ENCODE results near the gene CAPN7. TPM values are rescaled to one million over a fixed set of nuclear protein-coding genes. Genes with fewer than 3 reads are reported as not detected.

CAPN7 gene
- total RNA-seq, 1 donor from 2014 or later = 32.9 TPM

- Histone ChIP-seq H3K9me3 (ENCODE audit: control insufficient read depth in 3 of 3, low read length in 3 of 3) (no peaks in the 10 kb centered on the region), H3K4me1 (ENCODE audit: control insufficient read depth in 3 of 3, insufficient read depth in 3 of 3, low read length in 3 of 3) (no peaks in the 10 kb centered on the region), H3K4me3 (ENCODE audit: low read length in 3 of 3) (no peak overlapping the region), H3K36me3 (ENCODE audit: control insufficient read depth in 3 of 3, insufficient read depth in 3 of 3, low read length in 3 of 3) (peaks cover 15 to 56% (median 44%) of the 10 kb centered on the region in 3 donors), H3K27me3 (ENCODE audit: control insufficient read depth in 3 of 3, insufficient read depth in 3 of 3, low read length in 3 of 3) (no peaks in the 10 kb centered on the region), H3K27ac (ENCODE audit: low read depth, low read length) (no peak overlapping the region), H3K9ac (ENCODE audit: low read depth in 1 of 3, low read length in 3 of 3) (no peak overlapping the region)
Observed at GRCh38 chr3:15228147-15228546, 22.1 kb downstream of the CAPN7 start.

GRCh38 chr3:15229262-15229661 lies 23.2 kb downstream of the CAPN7 start:
- no peak overlapping the region for H3K9ac ChIP-seq (ENCODE audit: low read depth in 1 of 3, low read length in 3 of 3)
- no peak overlapping the region for H3K27ac ChIP-seq (ENCODE audit: low read depth, low read length)
- no peaks in the 10 kb centered on the region for H3K27me3 ChIP-seq (ENCODE audit: control insufficient read depth in 3 of 3, insufficient read depth in 3 of 3, low read length in 3 of 3)
- no peak overlapping the region for H3K4me3 ChIP-seq (ENCODE audit: low read length in 3 of 3)
- H3K4me1 ChIP-seq (ENCODE audit: control insufficient read depth in 3 of 3, insufficient read depth in 3 of 3, low read length in 3 of 3) = no peaks in the 10 kb centered on the region
- no peaks in the 10 kb centered on the region for H3K9me3 ChIP-seq (ENCODE audit: control insufficient read depth in 3 of 3, low read length in 3 of 3)
- peaks cover 21 to 55% (median 46%) of the 10 kb centered on the region in 3 donors for H3K36me3 ChIP-seq (ENCODE audit: control insufficient read depth in 3 of 3, insufficient read depth in 3 of 3, low read length in 3 of 3)

- Histone ChIP-seq H3K4me3 (ENCODE audit: low read length in 3 of 3) (no peak overlapping the region), H3K9ac (ENCODE audit: low read depth in 1 of 3, low read length in 3 of 3) (no peak overlapping the region), H3K36me3 (ENCODE audit: control insufficient read depth in 3 of 3, insufficient read depth in 3 of 3, low read length in 3 of 3) (peaks cover 28 to 55% (median 55%) of the 10 kb centered on the region in 3 donors), H3K27ac (ENCODE audit: low read depth, low read length) (no peak overlapping the region), H3K9me3 (ENCODE audit: control insufficient read depth in 3 of 3, low read length in 3 of 3) (no peaks in the 10 kb centered on the region), H3K4me1 (ENCODE audit: control insufficient read depth in 3 of 3, insufficient read depth in 3 of 3, low read length in 3 of 3) (no peaks in the 10 kb centered on the region), H3K27me3 (ENCODE audit: control insufficient read depth in 3 of 3, insufficient read depth in 3 of 3, low read length in 3 of 3) (no peaks in the 10 kb centered on the region)
Observed at GRCh38 chr3:15241341-15241740, 35.3 kb downstream of the CAPN7 start.

GRCh38 chr3:15243822-15244482 lies 37.9 kb downstream of the CAPN7 start:
- H3K4me3 ChIP-seq (ENCODE audit: low read length in 3 of 3) = no peak overlapping the region
- no peak overlapping the region for H3K27ac ChIP-seq (ENCODE audit: low read depth, low read length)
- no peaks in the 10 kb centered on the region for H3K27me3 ChIP-seq (ENCODE audit: control insufficient read depth in 3 of 3, insufficient read depth in 3 of 3, low read length in 3 of 3)
- no peak overlapping the region for H3K9ac ChIP-seq (ENCODE audit: low read depth in 1 of 3, low read length in 3 of 3)
- H3K36me3 ChIP-seq (ENCODE audit: control insufficient read depth in 3 of 3, insufficient read depth in 3 of 3, low read length in 3 of 3) = peaks cover 29 to 68% (median 61%) of the 10 kb centered on the region in 3 donors
- H3K4me1 ChIP-seq (ENCODE audit: control insufficient read depth in 3 of 3, insufficient read depth in 3 of 3, low read length in 3 of 3) = no peaks in the 10 kb centered on the region
- H3K9me3 ChIP-seq (ENCODE audit: control insufficient read depth in 3 of 3, low read length in 3 of 3) = no peaks in the 10 kb centered on the region

GRCh38 chr3:15246186-15246585 lies 40.1 kb downstream of the CAPN7 start:
- Histone ChIP-seq H3K27ac (ENCODE audit: low read depth, low read length) (no peak overlapping the region), H3K36me3 (ENCODE audit: control insufficient read depth in 3 of 3, insufficient read depth in 3 of 3, low read length in 3 of 3) (peaks cover 26 to 68% (median 57%) of the 10 kb centered on the region in 3 donors), H3K9me3 (ENCODE audit: control insufficient read depth in 3 of 3, low read length in 3 of 3) (no peaks in the 10 kb centered on the region), H3K9ac (ENCODE audit: low read depth in 1 of 3, low read length in 3 of 3) (no peak overlapping the region), H3K27me3 (ENCODE audit: control insufficient read depth in 3 of 3, insufficient read depth in 3 of 3, low read length in 3 of 3) (no peaks in the 10 kb centered on the region), H3K4me1 (ENCODE audit: control insufficient read depth in 3 of 3, insufficient read depth in 3 of 3, low read length in 3 of 3) (no peaks in the 10 kb centered on the region), H3K4me3 (ENCODE audit: low read length in 3 of 3) (no peak overlapping the region)

GRCh38 chr3:15253023-15253697 lies 47.1 kb downstream of the CAPN7 start:
- Histone ChIP-seq H3K4me1 (ENCODE audit: control insufficient read depth in 3 of 3, insufficient read depth in 3 of 3, low read length in 3 of 3) (peaks cover 5 to 19% (median 9%) of the 10 kb centered on the region in 3 donors), H3K27me3 (ENCODE audit: control insufficient read depth in 3 of 3, insufficient read depth in 3 of 3, low read length in 3 of 3) (no peaks in the 10 kb centered on the region), H3K9me3 (ENCODE audit: control insufficient read depth in 3 of 3, low read length in 3 of 3) (no peaks in the 10 kb centered on the region), H3K4me3 (ENCODE audit: low read length in 3 of 3) (no peak overlapping the region), H3K9ac (ENCODE audit: low read depth in 1 of 3, low read length in 3 of 3) (no peak overlapping the region), H3K36me3 (ENCODE audit: control insufficient read depth in 3 of 3, insufficient read depth in 3 of 3, low read length in 3 of 3) (peaks cover 30 to 81% (median 69%) of the 10 kb centered on the region in 3 donors), H3K27ac (ENCODE audit: low read depth, low read length) (no peak overlapping the region)

DNA sequence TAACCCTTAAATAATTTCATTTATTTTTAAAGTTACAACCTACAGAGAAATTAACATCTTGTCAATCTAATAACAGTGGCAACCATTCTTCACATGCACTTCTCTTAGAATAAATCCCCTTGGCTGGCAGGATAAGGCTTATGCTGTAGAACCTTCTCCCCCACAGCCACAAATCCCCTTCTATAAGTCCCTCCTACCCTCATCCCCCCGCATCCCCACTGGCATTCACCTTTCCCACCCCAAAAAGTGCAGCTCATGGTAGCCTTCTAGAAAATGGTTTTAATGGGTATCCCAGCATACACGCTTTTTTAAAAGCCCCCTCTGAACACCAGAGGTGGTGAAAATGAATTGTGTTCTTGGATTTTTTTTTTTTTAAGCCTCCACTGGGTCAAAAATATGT lies 49.2 kb downstream of the CAPN7 start:
- Histone ChIP-seq H3K4me3 (ENCODE audit: low read length in 3 of 3) (no peak overlapping the region), H3K9me3 (ENCODE audit: control insufficient read depth in 3 of 3, low read length in 3 of 3) (no peaks in the 10 kb centered on the region), H3K9ac (ENCODE audit: low read depth in 1 of 3, low read length in 3 of 3) (peak overlapping the region in 1 of 3 donors; percentile 34), H3K36me3 (ENCODE audit: control insufficient read depth in 3 of 3, insufficient read depth in 3 of 3, low read length in 3 of 3) (peaks cover 36 to 89% (median 74%) of the 10 kb centered on the region in 3 donors), H3K27ac (ENCODE audit: low read depth, low read length) (no peak overlapping the region), H3K27me3 (ENCODE audit: control insufficient read depth in 3 of 3, insufficient read depth in 3 of 3, low read length in 3 of 3) (no peaks in the 10 kb centered on the region), H3K4me1 (ENCODE audit: control insufficient read depth in 3 of 3, insufficient read depth in 3 of 3, low read length in 3 of 3) (peaks cover 5 to 19% (median 9%) of the 10 kb centered on the region in 3 donors)

DNA sequence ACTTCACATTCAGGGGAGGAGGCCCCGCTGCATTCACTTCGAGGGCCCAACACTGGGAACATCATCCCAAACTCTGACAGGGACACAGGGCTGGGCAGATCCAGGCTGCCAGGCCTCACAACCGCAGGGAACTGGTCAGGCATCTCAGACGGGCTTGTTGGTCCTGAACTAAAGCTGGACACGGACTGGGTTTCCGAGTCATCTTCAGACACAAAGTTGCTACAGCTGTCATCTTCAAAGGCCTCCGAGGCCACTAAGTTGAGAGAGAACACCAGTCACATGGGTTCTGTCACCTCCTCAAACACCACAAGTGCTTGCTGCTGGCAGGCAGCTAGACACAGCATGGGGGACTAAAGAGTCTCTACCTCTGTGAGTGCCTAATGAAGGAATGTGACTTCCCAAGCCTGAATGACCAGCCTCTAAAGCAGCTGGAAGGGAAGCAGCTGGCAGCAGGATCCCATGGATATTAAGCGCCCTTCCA lies 50.9 kb downstream of the CAPN7 start:
- H3K4me3 ChIP-seq (ENCODE audit: low read length in 3 of 3) = no peak overlapping the region
- peaks cover 5 to 19% (median 9%) of the 10 kb centered on the region in 3 donors for H3K4me1 ChIP-seq (ENCODE audit: control insufficient read depth in 3 of 3, insufficient read depth in 3 of 3, low read length in 3 of 3)
- peaks cover 31 to 91% (median 66%) of the 10 kb centered on the region in 3 donors for H3K36me3 ChIP-seq (ENCODE audit: control insufficient read depth in 3 of 3, insufficient read depth in 3 of 3, low read length in 3 of 3)
- H3K9me3 ChIP-seq (ENCODE audit: control insufficient read depth in 3 of 3, low read length in 3 of 3) = no peaks in the 10 kb centered on the region
- no peaks in the 10 kb centered on the region for H3K27me3 ChIP-seq (ENCODE audit: control insufficient read depth in 3 of 3, insufficient read depth in 3 of 3, low read length in 3 of 3)
- H3K27ac ChIP-seq (ENCODE audit: low read depth, low read length) = peak overlapping the region; percentile 52
- H3K9ac ChIP-seq (ENCODE audit: low read depth in 1 of 3, low read length in 3 of 3) = peak overlapping the region in 1 of 3 donors; percentile 12

GRCh38 chr3:15258720-15259119 lies 52.7 kb downstream of the CAPN7 start:
- H3K4me1 ChIP-seq (ENCODE audit: control insufficient read depth in 3 of 3, insufficient read depth in 3 of 3, low read length in 3 of 3) = peaks cover 9 to 26% (median 11%) of the 10 kb centered on the region in 3 donors
- no peak overlapping the region for H3K27ac ChIP-seq (ENCODE audit: low read depth, low read length)
- H3K9ac ChIP-seq (ENCODE audit: low read depth in 1 of 3, low read length in 3 of 3) = no peak overlapping the region
- H3K27me3 ChIP-seq (ENCODE audit: control insufficient read depth in 3 of 3, insufficient read depth in 3 of 3, low read length in 3 of 3) = no peaks in the 10 kb centered on the region
- peaks cover 24 to 79% (median 56%) of the 10 kb centered on the region in 3 donors for H3K36me3 ChIP-seq (ENCODE audit: control insufficient read depth in 3 of 3, insufficient read depth in 3 of 3, low read length in 3 of 3)
- H3K9me3 ChIP-seq (ENCODE audit: control insufficient read depth in 3 of 3, low read length in 3 of 3) = no peaks in the 10 kb centered on the region
- no peak overlapping the region for H3K4me3 ChIP-seq (ENCODE audit: low read length in 3 of 3)

GRCh38 chr3:15260531-15260930 lies 54.5 kb downstream of the CAPN7 start:
- H3K4me1 ChIP-seq (ENCODE audit: control insufficient read depth in 3 of 3, insufficient read depth in 3 of 3, low read length in 3 of 3) = peaks cover 9 to 35% (median 14%) of the 10 kb centered on the region in 3 donors
- H3K36me3 ChIP-seq (ENCODE audit: control insufficient read depth in 3 of 3, insufficient read depth in 3 of 3, low read length in 3 of 3) = peaks cover 23 to 64% (median 42%) of the 10 kb centered on the region in 3 donors
- H3K4me3 ChIP-seq (ENCODE audit: low read length in 3 of 3) = no peak overlapping the region
- H3K27me3 ChIP-seq (ENCODE audit: control insufficient read depth in 3 of 3, insufficient read depth in 3 of 3, low read length in 3 of 3) = no peaks in the 10 kb centered on the region
- no peak overlapping the region for H3K9ac ChIP-seq (ENCODE audit: low read depth in 1 of 3, low read length in 3 of 3)
- no peaks in the 10 kb centered on the region for H3K9me3 ChIP-seq (ENCODE audit: control insufficient read depth in 3 of 3, low read length in 3 of 3)
- H3K27ac ChIP-seq (ENCODE audit: low read depth, low read length) = no peak overlapping the region

Data from skeletal muscle tissue (tissue), 4 donors.